ENCODE results near the gene TRAPPC13.

Gene TRAPPC13

GRCh38 chr5:65702036-65702435 is 77.2 kb downstream of the TRAPPC13 start:
- peaks cover 72% of the 10 kb centered on the region for H3K36me3 ChIP-seq
- no peak for TF ChIP-seq CTCF (IDR thresholded peaks at IDR 0.05)
- no peaks in the 10 kb centered on the region for H3K27me3 ChIP-seq
- H3K4me1 ChIP-seq (ENCODE audit: control insufficient read depth in 1 of 2, insufficient read depth in 1 of 2, low read depth in 1 of 2, low read length in 1 of 2), result no peaks in the 10 kb centered on the region
- no peak overlapping the region for H3K27ac ChIP-seq
- no peak overlapping the region for H3K4me3 ChIP-seq (ENCODE audit: low read depth in 1 of 2, low read length in 1 of 2)
- H3K9me3 ChIP-seq, result peaks cover 4% of the 10 kb centered on the region

GRCh38 chr5:65704621-65705239 is 79.9 kb downstream of the TRAPPC13 start:
- no peak overlapping the region for H3K27ac ChIP-seq
- peaks cover 4 to 8% of the 10 kb centered on the region in 2 experiments for H3K4me1 ChIP-seq (ENCODE audit: control insufficient read depth in 1 of 2, insufficient read depth in 1 of 2, low read depth in 1 of 2, low read length in 1 of 2)
- H3K9me3 ChIP-seq, result peaks cover 4% of the 10 kb centered on the region
- no peak overlapping the region for H3K4me3 ChIP-seq (ENCODE audit: low read depth in 1 of 2, low read length in 1 of 2)
- H3K36me3 ChIP-seq, result peaks cover 72% of the 10 kb centered on the region
- no peaks in the 10 kb centered on the region for H3K27me3 ChIP-seq
- no peak for TF ChIP-seq CTCF (IDR thresholded peaks at IDR 0.05)

GRCh38 chr5:65707663-65708062 is 82.8 kb downstream of the TRAPPC13 start:
- Histone ChIP-seq H3K27me3 (no peaks in the 10 kb centered on the region), H3K4me3 (ENCODE audit: low read depth in 1 of 2, low read length in 1 of 2) (no peak overlapping the region), H3K36me3 (peaks cover 84% of the 10 kb centered on the region), H3K9me3 (peaks cover 4% of the 10 kb centered on the region), H3K27ac (no peak overlapping the region), H3K4me1 (ENCODE audit: control insufficient read depth in 1 of 2, insufficient read depth in 1 of 2, low read depth in 1 of 2, low read length in 1 of 2) (peaks cover 4 to 8% of the 10 kb centered on the region in 2 experiments)
- no peak for TF ChIP-seq CTCF (IDR thresholded peaks at IDR 0.05)

GRCh38 chr5:65708145-65708544 is 83.3 kb downstream of the TRAPPC13 start:
- H3K36me3 ChIP-seq, result peaks cover 80% of the 10 kb centered on the region
- TF ChIP-seq CTCF (IDR thresholded peaks at IDR 0.05), result no peak
- H3K27ac ChIP-seq, result peak overlapping the region; percentile 23
- no peaks in the 10 kb centered on the region for H3K27me3 ChIP-seq
- no peak overlapping the region for H3K4me3 ChIP-seq (ENCODE audit: low read depth in 1 of 2, low read length in 1 of 2)
- peaks cover 4% of the 10 kb centered on the region for H3K9me3 ChIP-seq
- H3K4me1 ChIP-seq (ENCODE audit: control insufficient read depth in 1 of 2, insufficient read depth in 1 of 2, low read depth in 1 of 2, low read length in 1 of 2), result peaks cover 4 to 8% of the 10 kb centered on the region in 2 experiments
